HG02970 (cell line): ENCODE results near the gene TSSK2.
"Not testable (repeated sequence)": the region's sequence is repeated elsewhere in the genome, so short reads cannot be mapped to it uniquely, and the experiment has no call there.

Source experiments
- ATAC-seq: cut with Tn5 transposase; IDR thresholded peaks from one replicate; pipeline ENCODE4 v1.9.1; 2021; ENCODE audit warnings: mild to moderate bottlenecking, moderate library complexity, moderate number of reproducible peaks; ENCODE audit not compliant: unreplicated experiment, low FRiP score

The TSSK2 gene

DNA sequence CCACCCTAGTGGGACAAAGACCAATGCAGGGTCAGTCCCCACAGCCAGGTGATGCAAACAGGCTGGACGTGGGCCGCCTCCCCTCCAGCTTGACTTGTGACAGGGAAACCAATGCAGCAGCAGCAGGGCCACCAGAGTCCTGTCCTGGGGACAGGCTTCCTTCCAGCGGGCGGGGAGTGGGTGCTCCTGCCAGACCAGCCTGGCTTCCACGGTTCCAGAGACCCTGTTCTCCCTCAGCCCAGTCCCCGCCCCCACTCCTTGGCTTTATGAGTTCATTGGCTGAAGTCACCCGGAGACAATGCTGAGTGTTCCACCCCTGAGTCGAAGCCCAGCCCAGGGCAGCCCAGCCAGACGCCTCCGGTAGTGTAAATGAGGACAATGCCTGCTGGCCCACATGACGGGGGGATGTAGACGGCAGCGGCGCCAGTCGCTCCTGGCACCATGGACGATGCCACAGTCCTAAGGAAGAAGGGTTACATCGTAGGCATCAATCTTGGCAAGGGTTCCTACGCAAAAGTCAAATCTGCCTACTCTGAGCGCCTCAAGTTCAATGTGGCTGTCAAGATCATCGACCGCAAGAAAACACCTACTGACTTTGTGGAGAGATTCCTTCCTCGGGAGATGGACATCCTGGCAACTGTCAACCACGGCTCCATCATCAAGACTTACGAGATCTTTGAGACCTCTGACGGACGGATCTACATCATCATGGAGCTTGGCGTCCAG is at the start of gene TSSK2:
TSS of gene TSSK2 (plus strand) at position 350 of the 726 bp plus-strand sequence. CDS start at position 442, 92 bp downstream.
- ATAC-seq: no peak

DNA sequence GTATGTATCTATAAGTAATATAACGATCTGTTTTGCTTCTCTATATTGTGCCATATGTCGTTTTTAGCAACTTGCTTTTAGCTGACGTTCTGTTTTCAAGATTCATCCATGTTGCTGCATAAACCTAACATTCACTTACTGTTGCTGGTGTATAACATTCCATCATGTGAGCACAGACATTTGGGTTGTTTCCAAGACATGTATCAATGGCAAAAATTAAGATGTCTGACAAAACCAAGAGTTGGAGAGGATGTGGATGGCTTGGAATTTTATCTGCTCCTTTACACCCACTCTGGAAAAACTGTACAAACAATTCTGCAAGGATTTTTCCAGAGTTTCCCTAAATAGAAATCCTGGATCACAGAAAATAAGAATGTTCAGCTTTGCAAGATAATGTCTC is 49.8 kb upstream of the TSSK2 start:
- ATAC-seq: no peak

DNA sequence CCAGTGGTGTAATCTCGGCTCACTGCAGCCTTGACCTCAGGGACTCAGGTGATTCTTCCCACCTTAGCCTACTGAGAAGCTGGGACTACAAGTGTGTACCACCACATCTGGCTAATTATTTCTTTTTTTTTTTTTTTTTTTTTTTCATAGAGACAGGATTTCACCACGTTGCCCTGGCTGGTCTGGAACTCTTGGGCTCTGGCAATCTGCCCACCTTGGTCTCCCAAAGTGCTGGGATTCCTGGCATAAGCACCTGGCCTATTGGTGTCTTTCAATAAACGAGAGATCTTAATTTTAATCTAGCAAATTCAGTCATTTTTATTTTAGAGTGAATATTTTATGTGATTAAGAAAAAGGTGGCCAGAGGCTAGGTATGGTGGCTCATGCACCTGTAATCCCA is 49.0 kb upstream of the TSSK2 start:
- ATAC-seq: no peak

DNA sequence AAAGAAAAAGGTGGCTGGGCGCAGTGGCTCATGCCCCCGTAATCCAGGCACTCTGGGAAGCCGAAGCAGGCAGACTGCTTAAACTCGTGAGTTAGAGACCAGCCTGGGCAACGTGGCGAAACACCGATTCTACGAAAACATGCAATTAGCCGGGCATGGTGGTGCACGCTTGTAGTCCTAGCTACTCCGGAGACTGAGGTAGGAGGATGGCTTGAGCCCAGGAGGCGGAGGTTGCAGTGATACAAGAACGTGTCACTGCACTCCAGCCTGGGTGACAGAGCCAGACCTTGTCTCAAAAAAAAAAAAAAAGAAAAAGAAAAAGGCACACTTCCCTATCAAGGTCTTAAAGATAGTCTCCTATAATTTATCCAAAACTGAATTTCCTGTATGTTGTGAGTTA is 48.3 kb upstream of the TSSK2 start:
- no peak for ATAC-seq

DNA sequence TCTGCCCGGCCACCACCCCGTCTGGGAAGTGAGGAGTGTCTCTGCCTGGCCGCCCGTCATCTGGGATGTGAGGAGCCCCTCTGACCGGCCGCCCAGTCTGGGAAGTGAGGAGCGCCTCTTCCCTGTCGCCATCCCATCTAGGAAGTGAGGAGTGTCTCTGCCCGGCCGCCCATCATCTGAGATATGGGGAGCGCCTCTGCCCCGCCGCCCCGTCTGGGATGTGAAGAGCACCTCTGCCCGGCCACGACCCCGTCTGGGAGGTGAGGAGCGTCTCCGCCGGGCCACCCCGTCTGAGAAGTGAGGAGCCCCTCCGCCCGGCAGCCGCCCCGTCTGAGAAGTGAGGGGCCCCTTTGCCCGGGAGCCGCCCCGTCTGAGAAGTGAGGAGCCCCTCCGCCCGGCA is 47.0 kb upstream of the TSSK2 start:
- ATAC-seq: not testable (repeated sequence)

DNA sequence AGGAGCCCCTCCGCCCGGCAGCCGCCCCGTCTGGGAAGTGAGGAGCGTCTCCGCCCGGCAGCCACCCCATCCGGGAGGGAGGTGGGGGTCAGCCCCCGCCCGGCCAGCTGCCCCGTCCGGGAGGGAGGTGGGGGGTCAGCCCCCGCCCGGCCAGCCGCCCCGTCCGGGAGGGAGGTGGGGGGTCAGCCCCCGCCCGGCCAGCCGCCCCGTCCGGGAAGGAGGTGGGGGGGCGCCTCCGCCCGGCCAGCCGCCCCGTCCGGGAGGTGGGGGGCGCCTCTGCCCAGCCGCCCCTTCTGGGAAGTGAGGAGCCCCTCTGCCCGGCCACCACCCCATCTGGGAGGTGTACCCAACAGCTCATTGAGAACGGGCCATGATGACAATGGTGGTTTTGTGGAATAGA is 46.5 kb upstream of the TSSK2 start:
- not testable (repeated sequence) for ATAC-seq

DNA sequence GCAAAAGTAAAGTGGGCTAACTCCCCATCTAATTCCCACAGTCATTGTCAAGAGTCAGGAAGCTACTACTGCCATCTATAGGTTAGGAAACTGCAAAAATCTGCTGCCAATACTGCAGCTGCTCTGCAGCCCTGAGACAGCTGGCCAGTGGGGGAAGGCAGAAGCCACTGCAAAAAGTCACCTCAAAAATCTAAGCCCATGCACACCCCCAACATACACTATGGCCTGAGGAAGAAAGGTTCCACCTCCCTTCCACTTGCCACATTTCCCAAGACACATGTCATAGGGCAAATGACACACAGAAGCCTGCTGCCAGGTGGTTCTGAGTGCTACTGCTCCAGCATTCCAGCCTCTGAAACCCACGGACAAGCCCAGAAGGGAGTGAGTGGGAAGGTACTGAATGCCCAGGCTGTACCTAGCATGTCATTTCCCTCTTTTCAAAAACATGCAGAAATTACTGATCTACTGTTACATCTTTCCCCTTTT is 45.8 kb upstream of the TSSK2 start:
- ATAC-seq: no peak

DNA sequence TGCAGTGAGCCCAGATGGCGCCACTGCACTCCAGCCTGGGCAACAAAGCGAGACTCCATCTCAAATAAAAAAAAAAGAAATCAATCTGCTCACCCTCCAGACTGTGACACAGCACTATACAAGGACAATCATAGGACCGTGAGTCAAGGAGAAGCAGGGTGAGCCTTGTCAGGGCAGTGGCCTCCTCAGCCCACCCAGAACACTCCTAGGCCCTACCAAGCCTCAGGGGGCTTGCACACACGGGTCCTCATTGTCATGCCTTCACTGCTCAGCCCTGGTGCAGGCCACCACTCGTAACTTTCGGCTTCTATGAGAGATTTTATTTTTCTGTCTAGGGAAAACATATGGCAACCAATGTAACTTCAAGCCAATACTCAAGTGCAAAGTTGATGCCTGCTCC is 44.7 kb upstream of the TSSK2 start:
- no peak for ATAC-seq

DNA sequence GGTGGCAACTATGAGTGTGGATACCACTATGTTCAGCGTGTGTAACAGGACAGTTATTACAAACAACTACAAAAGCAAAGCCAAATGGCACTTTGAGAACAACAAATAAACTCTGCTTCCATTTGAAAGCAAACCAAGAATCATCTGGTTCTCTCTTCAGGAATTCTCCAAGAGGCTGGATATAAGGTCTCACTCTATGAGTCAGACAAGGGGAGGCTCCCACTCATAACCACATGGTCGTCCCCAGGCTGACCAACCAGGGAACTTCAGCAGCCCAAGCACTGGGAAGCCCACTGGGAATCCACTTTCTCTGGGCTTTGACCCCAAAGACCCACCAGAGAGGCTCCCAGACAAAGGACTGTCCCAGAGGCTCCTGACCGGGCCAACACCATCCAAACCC is 44.2 kb upstream of the TSSK2 start:
- ATAC-seq: no peak

DNA sequence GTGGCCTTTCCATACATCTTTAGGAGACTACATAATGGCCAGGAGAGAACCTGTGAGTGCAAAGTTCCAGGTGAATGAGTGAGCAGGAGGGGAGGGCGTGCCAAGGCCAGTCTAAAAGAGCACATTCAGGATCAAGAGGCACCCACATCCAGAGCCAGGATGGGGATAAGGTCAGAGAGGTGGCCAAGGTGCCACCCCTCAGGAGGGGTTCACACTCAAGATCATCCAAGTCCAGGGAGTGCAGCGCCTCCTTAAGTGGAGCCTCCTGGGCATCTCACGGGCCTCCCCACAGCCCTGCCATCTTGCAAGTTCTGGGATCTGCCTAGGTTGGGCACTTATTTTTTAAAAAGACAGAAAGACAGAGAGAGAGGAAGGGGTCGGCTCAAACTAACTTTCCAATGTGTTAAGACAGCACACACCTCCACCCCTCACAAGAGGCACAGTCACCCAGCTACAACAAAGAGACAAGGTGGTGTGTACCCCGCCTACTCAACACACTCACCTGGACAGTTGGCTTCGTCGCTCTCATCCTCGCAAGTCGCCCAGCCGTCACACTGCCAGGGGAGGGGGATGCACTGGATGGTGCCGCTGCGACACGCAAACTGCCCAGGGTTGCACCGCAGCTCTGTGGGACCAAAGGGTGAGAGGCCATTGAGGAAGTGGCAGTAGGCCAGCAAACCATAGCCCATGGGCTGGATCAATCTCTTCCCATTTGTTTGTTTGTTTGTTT is 42.1 kb upstream of the TSSK2 start:
- no peak for ATAC-seq

DNA sequence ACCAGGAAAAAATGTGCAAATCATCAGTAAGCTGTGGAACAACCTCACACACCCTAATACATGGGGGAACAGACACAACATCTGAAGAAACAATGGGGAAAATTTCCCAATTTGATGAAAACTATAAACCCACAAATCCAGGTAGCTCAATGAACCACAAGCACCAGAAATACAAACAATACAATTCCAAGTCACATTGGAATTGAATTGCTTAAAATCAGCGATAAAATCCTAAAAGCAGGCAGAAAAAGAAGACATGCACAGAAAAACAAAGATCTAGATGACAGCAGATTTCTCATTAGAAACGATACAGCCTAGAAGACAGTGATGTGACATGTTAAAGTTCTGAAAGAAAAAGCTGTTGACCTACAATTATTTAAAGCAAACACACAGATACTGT is 40.9 kb upstream of the TSSK2 start:
- no peak for ATAC-seq

DNA sequence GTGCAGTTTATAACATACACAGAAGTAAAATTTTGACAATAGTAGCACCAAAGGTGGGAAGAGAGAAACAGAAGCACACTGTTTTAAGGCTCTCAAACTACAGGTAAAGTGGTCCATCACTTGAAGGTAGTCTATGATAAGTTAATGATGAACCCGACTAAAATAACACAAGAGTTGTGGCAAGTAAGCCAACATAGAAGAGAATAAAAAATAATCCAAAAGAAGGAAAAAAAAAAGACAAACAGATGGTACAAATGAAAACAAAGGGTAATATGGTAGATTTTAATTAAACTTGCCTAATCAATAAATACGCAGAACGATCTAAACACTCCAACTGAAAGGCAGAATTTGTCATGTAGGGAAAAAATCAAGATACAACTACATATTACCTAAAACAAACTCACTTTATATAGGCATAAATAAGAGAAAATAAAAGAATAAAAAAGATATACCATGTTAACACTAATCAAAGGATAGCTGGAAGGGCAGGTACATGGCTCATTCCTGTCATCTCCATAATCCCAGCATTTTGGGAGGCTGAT is 40.5 kb upstream of the TSSK2 start:
- no peak for ATAC-seq

DNA sequence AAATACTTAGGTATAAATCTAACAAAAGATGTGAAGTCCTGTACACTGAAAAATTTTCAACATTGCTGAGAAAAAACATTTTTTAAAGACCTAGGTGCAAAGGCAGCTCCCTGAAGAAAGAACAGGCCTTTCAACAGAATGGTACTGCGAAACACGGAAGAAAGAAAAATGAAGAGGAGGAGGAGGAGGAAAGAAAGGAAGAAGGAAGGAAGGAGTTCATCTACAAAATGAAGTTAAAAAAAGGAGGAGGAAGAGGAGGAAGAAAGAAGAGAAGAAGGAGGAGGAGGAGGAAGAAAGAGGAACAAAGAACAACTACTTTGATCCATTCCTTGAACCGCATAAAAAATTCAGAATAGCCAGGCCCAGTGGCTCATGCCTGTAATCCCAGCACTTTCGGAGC is 38.4 kb upstream of the TSSK2 start:
- no peak for ATAC-seq

DNA sequence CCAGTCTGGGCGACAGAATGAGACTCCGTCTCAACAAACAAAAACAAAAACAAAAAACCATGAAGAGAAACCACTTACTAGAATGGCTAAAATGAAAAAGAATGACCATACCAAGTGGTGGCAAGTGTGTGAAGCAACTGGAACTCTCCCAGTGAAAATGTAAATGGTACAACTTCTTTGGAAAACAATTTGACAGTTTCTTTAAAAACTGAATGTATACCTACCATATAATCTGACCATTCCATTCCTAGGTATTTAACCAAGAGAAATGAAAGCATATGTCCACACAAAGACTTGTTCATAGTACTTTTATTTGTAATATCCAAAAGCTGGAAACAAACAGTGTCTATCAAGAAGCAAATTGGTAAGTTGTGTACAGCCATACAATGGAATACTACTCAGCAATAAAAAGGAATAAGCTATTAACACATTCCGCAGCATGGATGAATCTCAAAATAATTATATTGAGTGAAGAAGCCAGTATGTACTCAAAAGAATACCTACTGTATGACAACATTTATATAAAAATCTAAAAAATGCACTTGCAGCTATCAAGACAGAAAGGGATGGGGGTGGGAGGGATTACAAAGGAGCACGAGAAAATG is 36.6 kb upstream of the TSSK2 start:
- ATAC-seq: no peak

DNA sequence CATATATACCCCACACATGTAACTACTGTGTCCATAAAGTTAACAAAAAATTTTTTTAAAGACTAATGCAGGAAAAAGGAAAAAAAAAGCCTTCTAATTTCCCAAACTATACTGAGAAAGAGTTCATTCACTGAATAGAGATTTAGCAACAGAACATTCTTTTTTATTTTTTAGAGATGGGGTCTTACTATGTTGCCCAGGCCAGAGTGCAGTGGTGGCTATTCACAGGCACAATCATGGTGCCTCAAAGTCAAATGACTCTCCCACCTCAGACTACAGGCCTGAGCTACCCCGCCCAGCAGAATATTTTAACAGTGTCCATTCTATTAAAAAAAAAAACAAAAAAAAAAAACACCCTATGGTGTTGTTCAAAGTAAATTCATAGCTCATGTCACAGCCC is 34.6 kb upstream of the TSSK2 start:
- no peak for ATAC-seq

DNA sequence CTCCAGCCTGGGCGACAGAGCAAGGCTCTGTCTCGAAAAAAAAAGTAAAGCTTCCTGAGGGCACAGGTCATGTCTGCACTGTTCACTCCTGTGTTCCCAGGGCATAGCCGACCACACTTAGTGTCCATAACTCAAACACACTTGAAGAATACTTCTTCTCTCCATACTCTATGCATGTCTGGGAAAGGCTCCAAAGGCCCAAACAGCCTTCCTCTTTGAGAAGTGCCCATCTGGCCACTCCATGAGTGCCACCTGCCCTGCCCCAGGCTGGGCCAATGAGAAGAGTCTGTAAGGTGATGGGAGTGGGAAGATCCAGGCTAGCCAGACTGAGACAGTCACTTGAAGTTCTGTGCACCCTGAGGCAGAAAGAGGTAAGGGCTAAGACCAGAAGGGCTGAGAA is 33.6 kb upstream of the TSSK2 start:
- ATAC-seq: no peak

DNA sequence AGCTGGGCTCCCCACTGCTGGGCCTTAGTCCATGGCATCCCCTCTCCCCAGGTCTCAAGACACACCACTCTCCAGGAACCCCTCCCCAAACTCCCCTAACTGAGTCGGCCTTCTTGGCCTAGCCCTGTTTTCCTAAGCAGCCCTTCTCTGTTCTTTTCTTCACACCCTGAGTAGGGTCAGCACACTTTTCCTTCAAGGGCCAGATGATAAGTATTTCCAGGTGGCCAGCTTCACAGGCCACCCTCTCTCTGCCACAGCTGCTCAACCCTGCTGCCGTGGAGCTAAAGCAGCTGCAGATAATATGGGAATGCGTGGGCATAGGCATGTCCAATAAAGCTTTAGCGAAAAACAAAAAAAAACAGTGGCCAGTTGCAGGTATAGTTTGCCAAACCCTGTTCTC is 33.0 kb upstream of the TSSK2 start:
- ATAC-seq: no peak

DNA sequence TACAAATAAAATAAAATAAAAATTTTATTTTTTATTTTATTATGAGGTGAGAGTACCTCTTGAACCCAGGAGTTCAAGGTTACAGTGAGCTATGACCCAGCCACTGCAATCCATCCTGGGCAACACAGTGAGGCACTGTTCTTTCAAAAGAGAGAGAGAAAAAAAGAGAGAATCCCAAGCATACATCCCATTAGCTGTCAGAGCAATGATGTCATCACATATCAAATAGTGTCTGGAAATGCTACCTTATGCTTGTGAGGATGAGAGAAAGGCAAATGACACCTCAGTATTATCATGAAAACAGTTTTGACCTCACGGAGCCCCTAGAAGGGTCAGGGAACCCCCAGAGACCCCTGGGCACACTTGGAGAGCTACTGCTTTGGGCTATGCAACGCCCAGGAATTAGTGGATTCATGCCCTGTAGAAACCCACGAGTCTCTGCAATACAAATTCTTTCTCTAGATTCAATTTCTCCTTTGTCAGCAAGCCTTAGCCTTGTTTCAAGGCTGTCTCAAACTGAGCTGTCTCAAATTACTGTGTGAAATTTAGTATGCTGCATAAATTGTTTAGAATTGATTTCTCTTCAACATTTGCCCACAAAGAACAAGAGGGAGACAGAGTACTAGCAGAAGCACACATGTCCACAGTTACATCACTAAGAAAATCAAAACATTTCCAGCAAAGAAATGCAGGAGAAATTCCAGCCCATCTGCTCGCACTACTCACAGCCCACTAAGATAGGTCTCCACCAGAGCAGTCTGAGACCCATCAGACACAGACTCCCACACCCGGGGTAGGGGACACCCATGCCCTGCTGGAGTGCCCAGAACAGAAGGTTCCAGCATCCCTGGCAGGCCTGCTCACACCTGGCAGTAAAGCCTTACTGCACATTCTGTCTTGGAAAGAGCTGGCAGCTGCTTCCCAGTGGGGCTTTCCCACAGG is 27.0 kb upstream of the TSSK2 start:
- no peak for ATAC-seq

DNA sequence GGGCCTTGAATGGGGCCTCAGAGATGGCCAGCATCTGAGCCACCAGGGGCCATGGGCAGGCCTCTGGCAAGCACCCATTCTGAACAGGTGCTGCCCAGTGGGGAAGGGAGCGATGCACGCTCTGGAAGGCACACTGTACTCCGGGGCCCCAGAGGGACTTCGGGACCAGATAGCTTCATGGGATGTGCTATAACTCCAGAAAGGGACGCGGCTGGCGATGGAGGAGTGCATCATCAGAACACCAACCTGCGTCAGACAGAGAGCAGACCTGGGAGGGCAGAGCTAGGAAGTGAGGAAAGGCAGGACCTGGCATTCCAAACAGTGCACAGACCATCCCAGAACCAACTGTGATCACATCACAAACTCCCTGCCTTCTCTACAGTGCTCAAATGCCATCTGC is 25.7 kb upstream of the TSSK2 start:
- no peak for ATAC-seq
